Measurements from ENCODE around the gene IL16.
"Not testable (repeated sequence)": the region's sequence is repeated elsewhere in the genome, so short reads cannot be mapped to it uniquely, and the experiment has no call there.

The IL16 gene

GRCh38 chr15:81174792-81175327, 21.8 kb upstream of the IL16 start:
- DNase-seq: no peak

DNA sequence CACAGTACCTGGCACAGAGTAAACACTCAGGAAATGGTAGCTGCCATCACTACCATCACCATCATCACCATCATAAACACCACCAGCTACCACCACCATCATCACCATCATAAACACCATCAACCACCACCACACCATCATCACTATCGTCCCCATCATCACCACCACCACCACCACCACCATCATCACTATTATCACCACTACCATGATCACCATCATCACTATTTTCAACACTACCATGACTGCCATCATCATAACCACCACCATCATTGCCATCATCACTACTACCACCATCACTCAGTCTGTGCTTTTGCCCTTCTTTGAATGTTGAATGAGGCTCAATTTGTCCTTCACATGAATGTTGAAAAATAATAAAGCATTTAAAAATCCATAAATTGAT, 21.2 kb upstream of the IL16 start:
- DNase-seq: no peak

DNA sequence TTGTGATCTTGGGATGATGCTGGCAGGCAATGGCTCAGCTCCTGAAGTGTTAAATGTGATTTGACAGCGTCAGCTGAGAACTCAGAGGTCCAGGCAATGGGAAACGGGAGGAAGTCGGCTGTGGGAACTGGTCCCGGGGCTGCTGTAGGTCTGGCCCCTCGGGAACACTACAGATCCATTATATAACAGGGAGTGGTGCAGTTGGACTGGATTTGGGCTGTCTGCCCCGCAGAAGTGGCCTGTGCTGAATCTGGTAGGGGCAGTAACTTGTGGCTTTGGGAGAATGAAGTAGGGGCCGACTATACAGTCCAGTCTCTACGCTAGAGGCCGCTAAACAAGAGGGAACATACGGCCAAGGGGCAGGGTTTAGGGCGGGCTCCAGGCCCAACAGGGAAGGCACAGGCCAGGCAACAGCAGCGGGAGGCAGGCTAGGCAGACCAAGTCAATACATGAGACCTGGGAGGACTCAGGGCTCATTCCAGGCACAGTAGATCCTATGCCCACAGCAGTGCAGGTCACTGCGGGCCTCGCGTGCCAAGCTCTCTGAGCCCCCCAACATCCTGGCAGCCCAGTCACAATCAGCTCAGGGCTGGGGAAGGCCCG, 20.3 kb upstream of the IL16 start:
- DNase-seq: no peak

DNA sequence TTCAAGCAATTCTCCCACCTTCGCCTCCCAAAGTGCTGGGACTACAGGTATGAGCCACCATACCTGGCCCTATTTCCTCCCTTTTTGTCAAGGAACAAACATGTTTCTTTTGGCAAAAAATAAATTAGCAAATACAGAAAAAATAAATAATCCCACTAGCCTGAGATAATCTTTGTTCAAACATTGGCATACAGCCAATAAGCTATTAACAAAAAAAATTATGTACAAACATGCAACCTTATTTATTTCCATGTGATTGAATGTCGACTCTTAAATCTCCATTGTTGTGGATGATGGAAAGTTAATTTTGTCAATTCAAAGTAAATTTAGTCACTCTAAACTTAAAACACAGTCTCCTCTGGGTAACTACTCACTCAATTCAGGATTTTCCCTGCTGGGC, 18.3 kb upstream of the IL16 start:
- DNase-seq: no peak

GRCh38 chr15:81181220-81181619, 15.5 kb upstream of the IL16 start:
- DNase-seq: no peak

DNA sequence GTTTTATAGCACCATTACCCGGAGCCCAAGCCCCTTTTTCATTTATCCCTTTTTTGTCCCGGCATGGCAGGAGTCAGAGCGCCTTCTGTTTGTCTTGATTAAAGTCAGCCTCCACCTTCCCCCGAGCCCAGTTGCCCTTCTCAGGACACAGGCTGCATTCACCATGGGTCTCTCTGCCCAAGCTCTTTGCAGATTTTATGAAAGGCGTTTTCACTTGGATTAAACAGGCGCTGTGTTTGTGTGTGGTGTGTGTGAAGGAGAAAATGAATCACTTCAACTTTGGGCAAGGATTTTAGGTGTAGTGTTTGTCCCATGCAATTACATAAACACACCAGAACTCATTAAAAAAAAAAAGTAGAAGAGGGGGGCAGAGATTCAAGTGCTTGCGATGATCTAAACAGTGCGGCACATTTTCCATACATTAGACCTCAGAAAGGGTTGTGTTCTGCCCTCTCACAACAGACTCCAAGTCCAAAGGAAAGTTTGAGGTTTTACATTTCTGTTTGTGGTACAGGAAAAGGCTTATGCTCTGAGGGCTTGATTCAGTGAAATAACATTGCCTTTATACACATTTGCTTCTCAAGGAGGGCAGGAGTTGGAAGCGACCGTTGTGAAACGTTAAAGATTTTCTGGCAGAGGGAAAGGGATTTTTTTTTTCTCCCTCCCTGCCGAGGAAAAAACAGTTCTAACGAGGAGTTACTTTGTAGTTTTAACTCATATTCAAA, 14.5 kb upstream of the IL16 start:
- no peak for DNase-seq

DNA sequence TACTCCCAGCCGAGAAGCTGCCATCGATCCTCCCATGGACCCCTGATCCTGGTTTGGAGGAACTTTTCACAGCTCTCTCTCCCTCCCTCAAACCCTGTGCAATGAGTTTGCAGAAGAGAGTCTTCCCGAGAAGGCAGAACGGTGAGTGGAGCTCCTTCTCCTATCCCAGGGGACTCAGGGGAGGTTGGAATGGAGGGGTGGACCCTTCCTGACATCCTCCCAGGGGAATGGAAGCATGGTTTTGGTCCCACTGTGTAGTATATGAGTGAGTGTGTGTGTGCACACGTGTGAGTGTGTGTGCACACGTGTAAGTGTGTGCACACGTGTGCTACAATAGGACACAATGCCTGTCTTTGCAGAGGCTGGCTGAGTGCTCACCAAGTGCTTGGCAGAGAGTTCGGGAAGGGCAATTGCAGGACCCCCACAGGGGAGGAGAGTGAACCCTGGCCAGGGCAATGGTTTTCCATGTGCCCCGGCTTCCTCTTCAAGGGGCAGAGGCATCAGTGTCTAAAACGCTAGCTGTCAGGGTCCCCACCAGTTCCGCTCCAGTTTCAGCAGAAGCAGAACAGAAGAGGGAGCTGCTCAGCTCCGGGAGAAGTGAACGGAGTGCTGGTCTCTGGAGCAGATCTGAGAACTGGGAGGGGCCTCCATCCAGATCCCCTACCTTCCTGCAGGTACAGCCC, 13.8 kb upstream of the IL16 start:
- no peak for DNase-seq

- DNase-seq: no peak
Measured at GRCh38 chr15:81183439-81183775, 13.3 kb upstream of the IL16 start.

DNA sequence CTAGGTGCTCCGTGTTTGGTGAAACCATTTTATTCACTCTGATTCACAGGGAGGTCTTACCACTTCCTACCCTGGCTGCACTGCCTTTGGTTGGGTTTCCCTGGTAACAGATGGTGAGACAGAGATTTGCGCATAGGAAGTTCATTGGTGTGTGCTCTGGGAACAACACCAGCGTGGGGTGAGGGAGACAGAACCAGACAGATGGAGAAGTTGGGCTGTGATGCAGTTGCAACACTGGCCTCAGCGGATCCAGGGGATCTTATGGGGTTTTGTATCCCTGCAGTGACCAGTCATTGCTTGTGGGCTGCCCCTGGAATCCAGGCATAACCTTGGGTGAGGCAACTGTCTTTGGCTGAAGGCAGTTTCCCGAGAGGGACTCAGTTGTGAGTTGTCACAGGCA, 12.5 kb upstream of the IL16 start:
- no peak for DNase-seq

DNA sequence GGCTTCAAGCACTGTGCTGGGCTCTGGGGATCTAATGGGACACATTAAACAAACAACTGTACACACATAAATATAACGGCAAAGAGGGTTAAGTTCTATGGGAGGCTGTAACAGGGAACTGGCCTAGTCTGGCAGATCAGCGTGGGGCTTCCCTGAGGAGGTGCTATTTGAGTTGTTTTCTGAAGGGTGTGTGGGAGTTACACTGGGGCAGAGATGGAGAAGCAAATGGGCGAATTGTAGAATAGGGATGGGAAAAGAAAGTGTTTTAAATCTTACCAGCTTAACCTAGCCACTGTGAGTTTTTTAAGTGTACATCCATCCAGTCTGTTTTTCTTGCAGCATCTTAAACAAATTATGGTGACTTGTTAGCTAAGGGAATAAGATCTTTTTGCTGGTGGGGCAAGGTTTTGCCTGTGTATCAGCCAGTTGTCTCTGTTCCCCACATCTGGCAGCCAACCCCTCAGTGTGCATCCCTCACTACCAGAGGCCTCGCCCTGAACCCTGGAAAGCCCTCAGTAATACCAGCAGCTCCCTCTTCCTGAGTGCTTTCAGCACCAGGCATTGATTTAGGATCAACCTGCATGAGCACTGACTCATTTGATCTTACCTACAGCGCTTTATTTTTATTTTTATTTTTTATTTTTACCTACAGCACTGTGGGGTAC, 10.9 kb upstream of the IL16 start:
- DNase-seq: no peak

- no peak for DNase-seq
Measured at GRCh38 chr15:81188354-81188753, 8.3 kb upstream of the IL16 start.

GRCh38 chr15:81189583-81190283, 6.9 kb upstream of the IL16 start:
- no peak for DNase-seq

- no peak for DNase-seq
Measured at GRCh38 chr15:81190922-81191507, 5.7 kb upstream of the IL16 start.

- DNase-seq: no peak
Measured at GRCh38 chr15:81191701-81192100, 5.0 kb upstream of the IL16 start.

DNA sequence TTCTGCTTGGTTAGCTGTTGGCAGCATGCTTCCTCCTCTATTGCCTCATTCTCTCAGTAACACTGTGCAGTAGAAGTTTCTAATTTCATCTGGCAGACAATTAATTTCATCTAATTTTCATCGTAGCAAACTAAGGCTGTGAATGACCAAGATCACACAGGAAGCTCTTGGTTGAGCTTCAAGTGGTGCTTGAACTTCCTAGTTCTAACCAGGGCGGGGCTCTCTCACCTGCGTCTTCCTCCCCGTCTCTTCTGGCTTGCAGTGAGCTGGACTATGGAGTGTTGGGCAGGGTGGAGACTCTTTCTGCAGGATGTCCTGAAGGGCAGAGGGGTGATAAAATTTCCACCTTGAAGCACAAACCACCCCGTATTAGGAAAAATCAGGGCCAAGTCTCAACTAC, 2.0 kb upstream of the IL16 start:
- DNase-seq: no peak

DNA sequence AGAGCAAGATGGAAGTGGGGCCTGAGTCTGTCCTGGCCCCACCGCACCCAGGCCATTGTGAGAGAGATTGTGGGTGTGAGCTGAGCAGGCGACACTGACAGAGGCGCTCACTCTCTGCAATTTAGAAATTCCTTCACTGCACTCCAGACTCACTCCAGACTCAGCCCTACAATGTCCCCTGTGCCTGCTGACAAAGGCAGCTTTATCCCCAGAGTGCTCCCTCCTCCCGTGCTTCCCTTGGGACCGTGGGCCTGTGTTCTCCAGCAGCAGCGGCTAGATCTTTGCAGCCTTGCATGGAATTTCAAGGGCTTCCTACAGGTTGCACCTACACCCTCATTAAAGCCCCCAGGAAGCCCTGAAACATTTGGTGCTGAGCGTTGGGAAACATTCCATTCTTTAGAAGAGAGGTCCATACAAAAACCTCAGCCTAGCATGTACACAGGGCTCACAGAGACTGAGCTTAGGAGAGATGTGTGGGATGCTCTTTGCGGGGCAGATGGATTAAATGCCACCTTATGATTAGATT, 1.3 kb upstream of the IL16 start:
- no peak for DNase-seq

DNA sequence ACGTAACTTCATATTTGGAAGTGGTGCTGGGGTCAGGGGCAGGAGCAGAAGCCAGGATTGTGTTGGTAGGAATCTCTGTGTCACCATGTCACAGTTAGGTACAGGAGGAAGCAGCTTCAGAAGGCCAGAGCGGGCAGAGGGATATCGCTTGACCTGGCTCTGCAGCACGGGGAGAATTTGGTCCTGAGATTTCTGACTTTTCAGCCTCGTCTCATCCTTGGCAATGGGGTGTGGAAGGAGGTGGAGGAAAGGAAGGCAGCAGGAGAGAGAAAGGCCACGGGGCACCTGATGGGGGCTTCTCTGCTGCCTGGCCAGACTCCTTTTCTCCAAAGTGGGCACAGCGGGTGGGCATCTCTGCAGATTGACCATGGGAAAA, 564 bp downstream of the IL16 start:
- no peak for DNase-seq

GRCh38 chr15:81197688-81198281, 1.1 kb downstream of the IL16 start:
- DNase-seq: no peak

GRCh38 chr15:81199031-81199779, 2.5 kb downstream of the IL16 start:
- no peak for DNase-seq

- DNase-seq: no peak
Measured at GRCh38 chr15:81206018-81206417, 9.3 kb downstream of the IL16 start.

DNA sequence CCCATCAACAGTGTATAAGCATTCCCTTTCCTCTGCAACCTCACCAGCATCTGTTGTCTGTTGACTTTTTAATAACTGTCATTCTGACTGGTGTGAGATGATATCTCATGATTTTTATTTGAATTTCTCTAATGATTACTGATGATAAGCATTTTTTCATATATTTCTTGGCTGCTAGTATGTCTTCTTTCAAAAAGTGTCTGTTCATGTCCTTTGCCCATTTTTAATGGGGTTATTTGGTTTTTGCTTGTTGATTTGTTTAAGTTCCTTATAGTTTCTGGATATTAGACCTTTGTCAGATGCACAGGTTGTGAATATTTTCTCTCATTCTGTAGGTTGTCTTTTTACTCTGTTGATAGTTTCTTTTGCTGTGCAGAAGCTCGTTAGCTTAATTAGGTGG, 11.3 kb downstream of the IL16 start:
- not testable (repeated sequence) for DNase-seq
